ENCODE data around the gene IMP3.

IMP3 gene

DNA sequence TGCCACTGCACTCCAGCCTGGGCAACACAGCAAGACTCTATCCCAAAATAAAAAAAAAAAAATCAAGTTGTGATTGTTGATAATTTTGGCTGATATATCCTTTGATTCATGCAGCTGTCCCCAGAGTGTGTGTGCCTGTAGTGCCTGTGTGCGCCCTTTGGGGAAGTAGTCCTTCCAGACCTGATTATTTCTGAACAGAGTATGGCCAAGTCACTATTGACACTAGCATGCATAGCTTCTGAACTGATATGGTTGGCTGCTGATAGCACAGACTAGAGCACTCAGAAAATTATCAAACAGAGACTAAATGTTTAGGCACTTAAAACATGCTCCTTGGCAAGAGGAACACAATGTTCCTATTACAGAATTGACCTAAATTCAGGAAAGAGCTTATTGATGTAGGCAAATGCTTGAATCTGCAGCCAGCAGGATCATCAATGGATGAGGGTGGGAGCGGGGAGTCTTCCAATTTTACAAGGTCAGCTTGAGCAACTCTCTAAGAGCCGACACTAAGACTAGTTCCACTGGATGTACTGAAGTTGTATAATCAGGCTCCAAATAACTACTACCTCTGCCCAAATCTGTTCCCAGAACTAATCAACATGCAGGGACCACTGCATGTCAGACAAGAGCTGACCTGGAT lies 43.2 kb downstream of the IMP3 start:
- TF ChIP-seq CTCF (conservative IDR thresholded peaks at IDR 0.05): no peak
- H3K27ac ChIP-seq: no peak overlapping the region

- H3K27ac ChIP-seq: no peak overlapping the region
- TF ChIP-seq CTCF (conservative IDR thresholded peaks at IDR 0.05): no peak
Observed at GRCh38 chr15:75594276-75594675, 45.7 kb downstream of the IMP3 start.

DNA sequence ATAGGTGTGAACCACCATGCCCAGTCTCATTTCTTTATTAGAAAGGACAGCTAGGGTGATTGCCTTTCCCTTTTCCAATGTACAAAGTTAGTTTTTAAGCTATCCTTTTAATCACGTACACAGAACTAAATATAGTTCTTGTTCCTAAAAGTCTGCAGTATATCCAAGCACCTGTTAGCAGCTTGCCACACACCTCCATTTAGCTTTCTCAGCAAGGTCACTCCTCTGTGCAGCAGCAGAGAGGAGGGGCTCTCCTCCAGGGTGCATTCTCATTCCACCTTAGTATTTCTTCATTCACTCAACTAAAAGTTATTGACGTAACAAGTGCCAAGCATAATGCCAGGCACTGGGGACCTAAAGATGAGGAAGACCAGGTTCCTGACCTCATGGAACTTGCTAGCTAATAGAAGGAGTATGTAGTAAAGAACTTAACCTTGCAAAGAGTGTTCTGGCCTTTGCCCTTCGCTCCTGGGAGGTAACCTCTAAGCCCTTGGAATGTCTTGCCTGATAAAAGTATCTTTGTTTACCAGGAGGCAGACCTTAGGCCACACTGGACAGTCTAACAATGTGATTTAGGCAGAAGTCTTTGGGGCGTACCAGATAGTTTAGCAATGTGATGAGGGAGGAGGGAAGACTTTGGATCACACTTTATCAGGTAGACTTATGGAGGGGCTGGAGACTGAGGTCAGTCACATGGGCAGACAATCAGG lies 48.2 kb downstream of the IMP3 start:
- no peak overlapping the region for H3K27ac ChIP-seq
- no peak for TF ChIP-seq CTCF (conservative IDR thresholded peaks at IDR 0.05)

DNA sequence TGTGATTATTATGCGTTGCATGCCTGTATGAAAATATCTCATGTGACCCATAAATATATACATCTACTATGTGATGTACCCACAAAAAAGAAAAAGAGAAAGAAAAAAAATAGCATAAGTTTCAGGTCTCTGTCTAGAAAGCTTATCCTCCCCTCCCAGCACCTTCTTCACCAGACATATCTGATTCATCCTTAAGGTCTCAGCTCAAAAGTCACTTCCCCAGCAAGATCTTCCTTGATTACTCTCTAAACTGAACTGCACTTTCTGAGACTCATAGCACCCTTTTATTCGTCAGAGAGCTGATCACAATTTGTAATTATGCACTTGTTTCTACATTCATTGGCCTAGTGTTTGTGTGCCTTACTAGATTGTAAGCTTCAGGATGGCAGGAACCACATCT lies 49.8 kb downstream of the IMP3 start:
- no peak overlapping the region for H3K27ac ChIP-seq
- TF ChIP-seq CTCF (conservative IDR thresholded peaks at IDR 0.05): no peak

Measured in VCaP (cell line).